ENCODE data around the gene C9.
"Not testable (repeated sequence)": the region's sequence is repeated elsewhere in the genome, so short reads cannot be mapped to it uniquely, and the experiment has no call there.

Gene C9

GRCh38 chr5:39405083-39405843 is 41.0 kb upstream of the C9 start:
- TF ChIP-seq, protein P1, sequence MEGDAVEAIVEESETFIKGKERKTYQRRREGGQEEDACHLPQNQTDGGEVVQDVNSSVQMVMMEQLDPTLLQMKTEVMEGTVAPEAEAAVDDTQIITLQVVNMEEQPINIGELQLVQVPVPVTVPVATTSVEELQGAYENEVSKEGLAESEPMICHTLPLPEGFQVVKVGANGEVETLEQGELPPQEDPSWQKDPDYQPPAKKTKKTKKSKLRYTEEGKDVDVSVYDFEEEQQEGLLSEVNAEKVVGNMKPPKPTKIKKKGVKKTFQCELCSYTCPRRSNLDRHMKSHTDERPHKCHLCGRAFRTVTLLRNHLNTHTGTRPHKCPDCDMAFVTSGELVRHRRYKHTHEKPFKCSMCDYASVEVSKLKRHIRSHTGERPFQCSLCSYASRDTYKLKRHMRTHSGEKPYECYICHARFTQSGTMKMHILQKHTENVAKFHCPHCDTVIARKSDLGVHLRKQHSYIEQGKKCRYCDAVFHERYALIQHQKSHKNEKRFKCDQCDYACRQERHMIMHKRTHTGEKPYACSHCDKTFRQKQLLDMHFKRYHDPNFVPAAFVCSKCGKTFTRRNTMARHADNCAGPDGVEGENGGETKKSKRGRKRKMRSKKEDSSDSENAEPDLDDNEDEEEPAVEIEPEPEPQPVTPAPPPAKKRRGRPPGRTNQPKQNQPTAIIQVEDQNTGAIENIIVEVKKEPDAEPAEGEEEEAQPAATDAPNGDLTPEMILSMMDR (IDR thresholded peaks at IDR 0.05; ENCODE audit: low read depth, low read length), result no peak
- no peak for DNase-seq
- Histone ChIP-seq H3K9me3 (no peaks in the 10 kb centered on the region; the same call in 1 of the 2 replicates), H3K4me3 (ENCODE audit: low read depth, low read length) (no peak overlapping the region), H3K36me3 (no peaks in the 10 kb centered on the region), H3K27me3 (no peaks in the 10 kb centered on the region), H3K4me1 (no peaks in the 10 kb centered on the region)

DNA sequence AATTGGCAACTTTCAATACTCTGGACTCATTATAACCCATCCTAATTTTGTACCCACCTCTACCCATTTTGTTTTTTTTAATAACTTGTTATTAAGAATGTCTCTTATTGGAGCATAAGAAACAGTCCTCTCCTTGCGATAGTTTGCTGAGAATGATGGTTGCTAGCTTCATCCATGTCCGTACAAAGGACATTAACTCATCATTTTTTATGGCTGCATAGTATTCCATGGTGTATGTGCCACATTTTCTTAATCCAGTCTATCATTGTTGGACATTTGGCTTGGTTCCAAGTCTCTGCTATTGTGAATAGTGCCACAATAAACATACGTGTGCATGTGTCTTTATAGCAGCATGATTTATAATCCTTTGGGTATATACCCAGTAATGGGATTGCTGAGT is 39.5 kb upstream of the C9 start:
- H3K4me1 ChIP-seq; H3K36me3 ChIP-seq; H3K4me3 ChIP-seq (ENCODE audit: low read depth, low read length); DNase-seq; H3K9me3 ChIP-seq; H3K27me3 ChIP-seq: not testable (repeated sequence)

DNA sequence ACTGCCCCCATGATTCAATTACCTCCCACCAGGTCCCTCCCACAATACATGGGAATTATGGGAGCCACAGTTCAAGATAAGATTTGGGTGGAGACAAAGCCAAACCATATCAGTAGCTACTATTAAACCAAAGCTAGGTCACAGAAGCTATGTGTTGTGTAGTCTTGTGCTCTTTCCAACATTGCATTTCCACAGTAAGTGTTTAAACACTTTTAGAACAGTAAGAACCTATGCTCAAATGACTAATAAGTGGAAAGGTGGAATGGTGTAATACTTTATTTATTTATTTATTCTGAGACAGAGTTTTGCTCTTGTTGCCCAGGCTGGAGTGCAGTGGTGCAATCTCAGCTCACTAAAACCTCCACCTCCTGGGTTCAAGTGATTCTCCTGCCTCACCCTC is 37.8 kb upstream of the C9 start:
- not testable (repeated sequence) for H3K27me3 ChIP-seq; H3K4me3 ChIP-seq (ENCODE audit: low read depth, low read length); DNase-seq; H3K36me3 ChIP-seq; H3K9me3 ChIP-seq; H3K4me1 ChIP-seq

- Histone ChIP-seq H3K4me1 (no peaks in the 10 kb centered on the region), H3K4me3 (ENCODE audit: low read depth, low read length) (no peak overlapping the region), H3K9me3 (no peaks in the 10 kb centered on the region; the same call in 1 of the 2 replicates), H3K27me3 (no peaks in the 10 kb centered on the region), H3K36me3 (no peaks in the 10 kb centered on the region)
- TF ChIP-seq, protein P1 (IDR thresholded peaks at IDR 0.05; ENCODE audit: low read depth, low read length), result no peak
- no peak for DNase-seq
Measured at GRCh38 chr5:39400713-39401578, 36.7 kb upstream of the C9 start.

GRCh38 chr5:39399135-39400036 is 35.1 kb upstream of the C9 start:
- no peak overlapping the region for H3K4me3 ChIP-seq (ENCODE audit: low read depth, low read length)
- H3K36me3 ChIP-seq, result no peaks in the 10 kb centered on the region
- TF ChIP-seq, protein P1 (IDR thresholded peaks at IDR 0.05; ENCODE audit: low read depth, low read length), result no peak
- no peaks in the 10 kb centered on the region for H3K27me3 ChIP-seq
- H3K9me3 ChIP-seq, result no peaks in the 10 kb centered on the region; the same call in 1 of the 2 replicates
- DNase-seq, result no peak
- no peaks in the 10 kb centered on the region for H3K4me1 ChIP-seq

DNA sequence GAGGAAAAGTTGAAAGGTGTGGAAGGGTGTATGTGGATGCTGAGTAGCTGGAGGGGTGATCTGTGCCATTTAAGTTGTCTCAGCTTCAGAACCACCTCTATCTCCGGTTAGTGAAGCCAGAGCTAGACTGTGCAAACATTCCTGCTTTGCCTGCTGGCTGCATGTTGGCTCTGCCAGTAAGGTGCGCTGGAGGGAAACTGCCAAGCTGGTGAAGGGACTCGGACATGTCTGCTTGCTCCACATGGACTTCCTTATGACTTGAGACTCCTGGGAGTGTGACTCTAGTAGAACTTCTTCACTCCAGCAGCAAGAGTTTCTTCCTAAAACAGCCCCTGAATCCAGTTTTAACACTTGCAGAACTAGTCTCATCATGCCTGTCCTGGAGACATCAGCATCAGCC is 32.5 kb upstream of the C9 start:
- H3K4me1 ChIP-seq, result no peaks in the 10 kb centered on the region
- H3K9me3 ChIP-seq, result no peaks in the 10 kb centered on the region; the same call in 1 of the 2 replicates
- DNase-seq, result no peak
- no peak overlapping the region for H3K4me3 ChIP-seq (ENCODE audit: low read depth, low read length)
- no peaks in the 10 kb centered on the region for H3K36me3 ChIP-seq
- no peaks in the 10 kb centered on the region for H3K27me3 ChIP-seq
- TF ChIP-seq, protein P1 (IDR thresholded peaks at IDR 0.05; ENCODE audit: low read depth, low read length), result no peak
